Hepatocyte (in vitro differentiated cells): ENCODE data around the gene ACSM2B.
"Not testable (repeated sequence)": the region's sequence is repeated elsewhere in the genome, so short reads cannot be mapped to it uniquely, and the experiment has no call there.

ENCODE experiments used
- CTCF ChIP-seq: fragments of 200-600 bp; sonication (generic); IDR thresholded peaks from 2 replicates; pipeline ENCODE4 v1.5.1; 2016; ENCODE audit warnings: antibody characterized with exemption, mild to moderate bottlenecking; ENCODE audit not compliant: poor library complexity
- EZH2 ChIP-seq: fragments of 200-600 bp; sonication (generic); IDR thresholded peaks from 2 replicates; pipeline ENCODE4 v1.6.1; 2016; ENCODE audit warnings: antibody characterized with exemption, mild to moderate bottlenecking, borderline replicate concordance
- EZH2phosphoT487 ChIP-seq: fragments of 200-600 bp; sonication (generic); IDR thresholded peaks from one replicate; pipeline ENCODE4 v1.6.1; 2018; ENCODE audit warnings: antibody characterized with exemption, mild to moderate bottlenecking, low read depth, moderate library complexity; ENCODE audit not compliant: unreplicated experiment, severe bottlenecking

GRCh38 chr16:20586112-20586511, 9.9 kb upstream of the ACSM2B start:
- not testable (repeated sequence) for TF ChIP-seq CTCF, EZH2, EZH2phosphoT487
